ENCODE data around the gene WDR89.

Gene WDR89

GRCh38 chr14:63673255-63673654 is 31.6 kb upstream of the WDR89 start:
- no peaks in the 10 kb centered on the region for H3K36me3 ChIP-seq (ENCODE audit: insufficient read depth, low read length)
- TF ChIP-seq EZH2phosphoT487 (IDR thresholded peaks at IDR 0.05; ENCODE audit: borderline replicate concordance) (no peak), CTCF (conservative IDR thresholded peaks at IDR 0.05; ENCODE audit: low read length) (no peak)
- H3K9ac ChIP-seq (ENCODE audit: low read depth, low read length, poor library complexity, severe bottlenecking): no peak overlapping the region
- no peaks in the 10 kb centered on the region for H3K27me3 ChIP-seq (ENCODE audit: insufficient read depth, low read length, poor library complexity, severe bottlenecking)
- no peaks in the 10 kb centered on the region for H3F3A ChIP-seq (ENCODE audit: low read depth)
- H3K4me2 ChIP-seq (ENCODE audit: low read depth, low read length, poor library complexity, severe bottlenecking): no peak overlapping the region
- H3K4me3 ChIP-seq (ENCODE audit: low read length, poor library complexity, severe bottlenecking): no peak overlapping the region
- H3K4me1 ChIP-seq (ENCODE audit: insufficient read depth, low read length, poor library complexity, severe bottlenecking): peaks cover 17% of the 10 kb centered on the region
- H4K20me1 ChIP-seq (ENCODE audit: insufficient read depth, low read length, poor library complexity, severe bottlenecking): no peaks in the 10 kb centered on the region
- no peaks in the 10 kb centered on the region for H3K9me3 ChIP-seq (ENCODE audit: insufficient read depth, low read depth, low read length)
- H3K9me2 ChIP-seq (replicated peaks; ENCODE audit: low read depth, low read length): no peaks in the 10 kb centered on the region
- H2AFZ ChIP-seq (ENCODE audit: low read length): no peak overlapping the region
- H3K79me2 ChIP-seq (ENCODE audit: insufficient read depth, low read length): no peaks in the 10 kb centered on the region

- Histone ChIP-seq H4K20me1 (ENCODE audit: insufficient read depth, low read length, poor library complexity, severe bottlenecking) (no peaks in the 10 kb centered on the region), H3F3A (ENCODE audit: low read depth) (no peaks in the 10 kb centered on the region), H3K4me1 (ENCODE audit: insufficient read depth, low read length, poor library complexity, severe bottlenecking) (peaks cover 13% of the 10 kb centered on the region), H3K4me2 (ENCODE audit: low read depth, low read length, poor library complexity, severe bottlenecking) (no peak overlapping the region), H3K27me3 (ENCODE audit: insufficient read depth, low read length, poor library complexity, severe bottlenecking) (no peaks in the 10 kb centered on the region), H3K4me3 (ENCODE audit: low read length, poor library complexity, severe bottlenecking) (no peak overlapping the region), H3K9me3 (ENCODE audit: insufficient read depth, low read depth, low read length) (no peaks in the 10 kb centered on the region), H3K79me2 (ENCODE audit: insufficient read depth, low read length) (no peaks in the 10 kb centered on the region), H3K36me3 (ENCODE audit: insufficient read depth, low read length) (no peaks in the 10 kb centered on the region), H3K9ac (ENCODE audit: low read depth, low read length, poor library complexity, severe bottlenecking) (no peak overlapping the region), H3K9me2 (replicated peaks; ENCODE audit: low read depth, low read length) (no peaks in the 10 kb centered on the region), H2AFZ (ENCODE audit: low read length) (no peak overlapping the region)
- TF ChIP-seq EZH2phosphoT487 (IDR thresholded peaks at IDR 0.05; ENCODE audit: borderline replicate concordance) (no peak), CTCF (conservative IDR thresholded peaks at IDR 0.05; ENCODE audit: low read length) (no peak)
Measured at GRCh38 chr14:63672417-63673180, 30.9 kb upstream of the WDR89 start.

- no peaks in the 10 kb centered on the region for H3K36me3 ChIP-seq (ENCODE audit: insufficient read depth, low read length)
- no peak overlapping the region for H3K4me3 ChIP-seq (ENCODE audit: low read length, poor library complexity, severe bottlenecking)
- H2AFZ ChIP-seq (ENCODE audit: low read length): no peak overlapping the region
- H3K9me3 ChIP-seq (ENCODE audit: insufficient read depth, low read depth, low read length): no peaks in the 10 kb centered on the region
- peaks cover 7% of the 10 kb centered on the region for H3K4me1 ChIP-seq (ENCODE audit: insufficient read depth, low read length, poor library complexity, severe bottlenecking)
- H3K4me2 ChIP-seq (ENCODE audit: low read depth, low read length, poor library complexity, severe bottlenecking): no peak overlapping the region
- TF ChIP-seq EZH2phosphoT487 (IDR thresholded peaks at IDR 0.05; ENCODE audit: borderline replicate concordance) (no peak), CTCF (conservative IDR thresholded peaks at IDR 0.05; ENCODE audit: low read length) (no peak)
- H3K27me3 ChIP-seq (ENCODE audit: insufficient read depth, low read length, poor library complexity, severe bottlenecking): no peaks in the 10 kb centered on the region
- H3K79me2 ChIP-seq (ENCODE audit: insufficient read depth, low read length): no peaks in the 10 kb centered on the region
- H3F3A ChIP-seq (ENCODE audit: low read depth): no peaks in the 10 kb centered on the region
- H3K9me2 ChIP-seq (replicated peaks; ENCODE audit: low read depth, low read length): no peaks in the 10 kb centered on the region
- H4K20me1 ChIP-seq (ENCODE audit: insufficient read depth, low read length, poor library complexity, severe bottlenecking): no peaks in the 10 kb centered on the region
- no peak overlapping the region for H3K9ac ChIP-seq (ENCODE audit: low read depth, low read length, poor library complexity, severe bottlenecking)
Measured at GRCh38 chr14:63671987-63672386, 30.3 kb upstream of the WDR89 start.
